H1 (cell line): ENCODE results near the gene COL5A2. TPM values are rescaled to one million over a fixed set of nuclear protein-coding genes. Genes with fewer than 3 reads are reported as not detected.

Experiments
- CTCF ChIA-PET: fragments of 300-600 bp; sonication (Branson Sonifier 250); formaldehyde crosslinking; loops from one replicate; lab custom pipeline; 2021; ENCODE audit not compliant: partially characterized antibody; lab: Charles Lee
- POLR2A ChIA-PET: fragments of 300-600 bp; sonication (Branson Sonifier 250); formaldehyde crosslinking; loops from one replicate; lab custom pipeline; 2021; ENCODE audit warnings: inconsistent platforms; ENCODE audit not compliant: partially characterized antibody; lab: Charles Lee
- DNase-seq, 2 experiments: peaks; one replicate each; pipeline versions ENCODE4 v3.0.0 to v3.0.0-alpha.2; 2010 to 2022; ENCODE audit warnings: low spot score in 2 of 2, low read depth in 1 of 2, mixed read lengths in 1 of 2
- FAIRE-seq: peaks from 2 replicates; lab custom pipeline; 2011; peaks lifted over from hg19 to GRCh38; lab: Jason Lieb, UNC
- H2AFZ ChIP-seq: 2 replicates; pipeline ENCODE4 v1.8.1; 2012; ENCODE audit warnings: low read length, inconsistent platforms
- H2AK5ac ChIP-seq: 2 replicates; pipeline ENCODE4 v1.6.1; 2013; ENCODE audit warnings: low read depth, low read length
- H2BK120ac ChIP-seq: replicated peaks from 2 replicates; pipeline ENCODE3; 2013; ENCODE audit warnings: low read depth, low read length, inconsistent platforms
- H2BK12ac ChIP-seq: 2 replicates; pipeline ENCODE4 v1.6.1; 2013; ENCODE audit warnings: low read depth, low read length
- H2BK15ac ChIP-seq: 2 replicates; pipeline ENCODE4 v1.6.1; 2013; ENCODE audit warnings: low read length
- H2BK20ac ChIP-seq: 2 replicates; pipeline ENCODE4 v1.6.1; 2013; ENCODE audit warnings: low read length
- H2BK5ac ChIP-seq: 2 replicates; pipeline ENCODE4 v1.6.1; 2013; ENCODE audit warnings: low read depth, low read length
- H3K14ac ChIP-seq: 2 replicates; pipeline ENCODE4 v1.6.1; 2013; ENCODE audit warnings: inconsistent platforms; ENCODE audit not compliant: insufficient read length
- H3K18ac ChIP-seq: 2 replicates; pipeline ENCODE4 v1.6.1; 2013; ENCODE audit warnings: low read length; ENCODE audit errors: extremely low read depth
- H3K23ac ChIP-seq: 2 replicates; pipeline ENCODE4 v1.6.1; 2013; ENCODE audit warnings: inconsistent platforms; ENCODE audit not compliant: insufficient read length
- H3K23me2 ChIP-seq: 2 replicates; pipeline ENCODE4 v1.6.1; 2013; ENCODE audit warnings: low read depth, low read length
- H3K27ac ChIP-seq: 2 replicates; pipeline ENCODE4 v1.6.1; 2011; ENCODE audit warnings: low read depth, low read length, inconsistent platforms
- H3K27me3 ChIP-seq, 4 experiments: replicated peaks in 1 of 4; 1 replicate in 1 of 4; 2 replicates in 3 of 4; pipeline versions ENCODE4 v1.6.1 to v1.8.1; 2011 to 2013; ENCODE audit warnings: low read length in 3 of 4, mild to moderate bottlenecking in 3 of 4, inconsistent platforms in 2 of 4, mixed read lengths in 2 of 4, moderate library complexity in 1 of 4; ENCODE audit not compliant: control insufficient read depth in 3 of 4, insufficient read depth in 3 of 4; ENCODE audit errors: extremely low read depth in 1 of 4
- H3K36me3 ChIP-seq, 4 experiments: 2 replicates each; pipeline versions ENCODE4 v1.6.1 to v1.8.1; 2011 to 2013; ENCODE audit warnings: mild to moderate bottlenecking in 4 of 4, low read length in 3 of 4, moderate library complexity in 2 of 4, control low read depth in 1 of 4, inconsistent platforms in 1 of 4; ENCODE audit not compliant: insufficient read depth in 4 of 4, control insufficient read depth in 2 of 4
- H3K4ac ChIP-seq: replicated peaks from 2 replicates; pipeline ENCODE3; 2013; ENCODE audit warnings: low read length, low read depth, mixed read lengths, inconsistent platforms; ENCODE audit not compliant: insufficient read length
- H3K4me1 ChIP-seq, 4 experiments: replicated peaks in 1 of 4; 1 replicate in 1 of 4; 2 replicates in 3 of 4; pipeline versions ENCODE4 v1.6.1 to v1.8.1; 2011 to 2013; ENCODE audit warnings: low read length in 3 of 4, inconsistent platforms in 2 of 4, mixed read lengths in 1 of 4; ENCODE audit not compliant: insufficient read depth in 4 of 4, control insufficient read depth in 3 of 4
- H3K4me2 ChIP-seq, 2 experiments: 2 replicates each; pipeline versions ENCODE4 v1.6.1 to v1.8.1; 2011 to 2013; ENCODE audit warnings: low read depth in 2 of 2, low read length in 2 of 2, control low read depth in 1 of 2, inconsistent platforms in 1 of 2, mild to moderate bottlenecking in 1 of 2; ENCODE audit not compliant: insufficient read depth in 1 of 2
- H3K4me3 ChIP-seq, 4 experiments: fragments of 200-600, 300-600 bp in 1 of 4; sonication (generic), shearing (Covaris generic), sonication (Bioruptor Twin) in 1 of 4; 2 replicates each; pipeline versions ENCODE4 v1.5.1 to v1.8.1; 2011 to 2016; ENCODE audit warnings: low read length in 4 of 4, low read depth in 3 of 4, control low read depth in 2 of 4, inconsistent platforms in 2 of 4, mild to moderate bottlenecking in 2 of 4, mixed read lengths in 1 of 4, moderate library complexity in 1 of 4; ENCODE audit not compliant: insufficient read depth in 2 of 4; ENCODE audit errors: extremely low read depth in 1 of 4
- H3K56ac ChIP-seq: replicated peaks from 2 replicates; pipeline ENCODE3; 2013; ENCODE audit warnings: low read depth, mild to moderate bottlenecking, mixed read lengths, low read length, inconsistent platforms; ENCODE audit not compliant: insufficient read length
- H3K79me1 ChIP-seq: 2 replicates; pipeline ENCODE4 v1.6.1; 2013; ENCODE audit warnings: low read depth, low read length, control low read depth
- H3K79me2 ChIP-seq, 2 experiments: 2 replicates each; pipeline versions ENCODE4 v1.6.1 to v1.8.1; 2012 to 2013; ENCODE audit warnings: low read length in 2 of 2, mild to moderate bottlenecking in 2 of 2, inconsistent platforms in 1 of 2; ENCODE audit not compliant: insufficient read depth in 2 of 2, control insufficient read depth in 1 of 2
- H3K9ac ChIP-seq, 4 experiments: replicated peaks in 1 of 4; 1 replicate in 1 of 4; 2 replicates in 3 of 4; pipeline versions ENCODE4 v1.6.1 to v1.8.1; 2011 to 2013; ENCODE audit warnings: low read depth in 3 of 4, low read length in 3 of 4, control low read depth in 2 of 4, mild to moderate bottlenecking in 2 of 4, moderate library complexity in 2 of 4, inconsistent platforms in 1 of 4; ENCODE audit errors: extremely low read depth in 1 of 4
- H3K9me3 ChIP-seq, 2 experiments: 2 replicates each; pipeline versions ENCODE4 v1.6.1 to v1.8.1; 2012 to 2013; ENCODE audit warnings: mild to moderate bottlenecking in 2 of 2, moderate library complexity in 2 of 2, control low read depth in 1 of 2, inconsistent platforms in 1 of 2, low read depth in 1 of 2, low read length in 1 of 2, mixed read lengths in 1 of 2; ENCODE audit not compliant: insufficient read depth in 2 of 2
- H4K20me1 ChIP-seq, 2 experiments: replicated peaks in 1 of 2; 2 replicates each; pipeline versions ENCODE3 to v1.8.1; 2011 to 2013; ENCODE audit warnings: inconsistent platforms in 2 of 2, low read length in 2 of 2, mild to moderate bottlenecking in 1 of 2; ENCODE audit not compliant: insufficient read depth in 2 of 2, control insufficient read depth in 1 of 2
- H4K5ac ChIP-seq: 2 replicates; pipeline ENCODE4 v1.6.1; 2013; ENCODE audit warnings: low read length, low read depth, mixed read lengths, inconsistent platforms; ENCODE audit not compliant: insufficient read length
- H4K8ac ChIP-seq: 2 replicates; pipeline ENCODE4 v1.8.0; 2013; ENCODE audit warnings: mild to moderate bottlenecking, moderate library complexity, low read length, inconsistent platforms; ENCODE audit not compliant: insufficient read depth; ENCODE audit errors: extremely low read depth
- H4K91ac ChIP-seq: replicated peaks from 2 replicates; pipeline ENCODE3; 2013; ENCODE audit warnings: low read length, mixed read lengths, inconsistent platforms; ENCODE audit not compliant: insufficient read length
- BACH1 ChIP-seq: IDR thresholded peaks from 2 replicates; pipeline ENCODE4 v1.6.1; 2012; ENCODE audit warnings: low read length, improper control_type of control experiment
- BCL11A ChIP-seq, 2 experiments: IDR thresholded peaks; one replicate each; pipeline ENCODE4 v1.6.1; 2011; ENCODE audit warnings: low read depth in 2 of 2, low read length in 2 of 2, mild to moderate bottlenecking in 2 of 2
- CBX5 ChIP-seq: fragments of 300-800, 300-1000 bp; sonication (generic); IDR thresholded peaks from 2 replicates; pipeline ENCODE4 v1.7.1; 2016; ENCODE audit warnings: antibody characterized with exemption, low read length, low read depth
- CBX8 ChIP-seq: fragments of 300-800, 300-1000 bp; sonication (generic); IDR thresholded peaks from 2 replicates; pipeline ENCODE4 v1.7.1; 2016; ENCODE audit warnings: low read depth, low read length, borderline replicate concordance
- CHD1 ChIP-seq: IDR thresholded peaks from 2 replicates; pipeline ENCODE4 v1.6.1; 2012; ENCODE audit warnings: low read depth, low read length, improper control_type of control experiment
- GTF2F1 ChIP-seq: IDR thresholded peaks from 2 replicates; pipeline ENCODE4 v1.6.1; 2012; ENCODE audit warnings: low read depth, low read length, improper control_type of control experiment, borderline replicate concordance
- RAD21 ChIP-seq, 2 experiments: IDR thresholded peaks in 1 of 2; conservative IDR thresholded peaks in 1 of 2; 2 replicates each; pipeline ENCODE4 v1.6.1; 2011; ENCODE audit warnings: low read depth in 2 of 2, low read length in 2 of 2, improper control_type of control experiment in 1 of 2, inconsistent platforms in 1 of 2, mild to moderate bottlenecking in 1 of 2, moderate library complexity in 1 of 2
- RFX5 ChIP-seq: IDR thresholded peaks from 2 replicates; pipeline ENCODE4 v1.6.1; 2011; ENCODE audit warnings: low read depth, low read length, improper control_type of control experiment, borderline replicate concordance
- SAP30 ChIP-seq: fragments of 300-600 bp; sonication (generic); IDR thresholded peaks from 2 replicates; pipeline ENCODE4 v1.7.1; 2012; ENCODE audit warnings: low read length, moderate library complexity, mild to moderate bottlenecking, inconsistent platforms; ENCODE audit not compliant: insufficient read depth, insufficient replicate concordance
- SIN3A ChIP-seq, 2 experiments: IDR thresholded peaks in 1 of 2; conservative IDR thresholded peaks in 1 of 2; 2 replicates each; pipeline ENCODE4 v1.6.1; 2011 to 2012; ENCODE audit warnings: low read length in 2 of 2, improper control_type of control experiment in 1 of 2, low read depth in 1 of 2, mild to moderate bottlenecking in 1 of 2
- SP1 ChIP-seq: IDR thresholded peaks from 2 replicates; pipeline ENCODE4 v1.6.1; 2011; ENCODE audit warnings: low read depth, low read length
- YY1 ChIP-seq: IDR thresholded peaks from 2 replicates; pipeline ENCODE4 v1.6.1; 2011; ENCODE audit warnings: low read depth, mild to moderate bottlenecking, low read length
- ZNF274 ChIP-seq: IDR thresholded peaks from 2 replicates; pipeline ENCODE4 v1.7.0; 2012; ENCODE audit warnings: low read length, borderline replicate concordance; ENCODE audit errors: extremely low read depth
- WGBS, 2 experiments: shearing (Covaris generic) in 1 of 2; methylation state at CpG; one replicate each; pipeline versions ENCODE4 v1.1.6 to v1.1.7; 2013 to 2015; ENCODE audit warnings: low lambda C conversion rate in 2 of 2, mixed read lengths in 2 of 2, inconsistent platforms in 1 of 2, low coverage in 1 of 2, missing lambda C conversion rate in 1 of 2; ENCODE audit not compliant: insufficient replicate concordance in 2 of 2, insufficient coverage in 1 of 2, insufficient read length in 1 of 2; ENCODE audit errors: extremely low coverage in 1 of 2, missing lambda C conversion rate in 1 of 2; 5-methylcytosine and 5-hydroxymethylcytosine counted together
- polyA plus RNA-seq, 7 experiments: library from polyadenylated mRNA; depleted of rRNA in 3 of 7; stranded (reverse) in 5 of 7; unstranded in 2 of 7; fragments of >200 nt in 5 of 7; fragments of 200-250 nt in 2 of 7; gene quantifications; 1 replicate in 5 of 7; 2 replicates in 1 of 7; 4 replicates in 1 of 7; pipeline versions ENCODE4 v1.2.1 to v1.2.3, GENCODE V29; 2011 to 2013; ENCODE audit warnings: missing spikeins in 2 of 7, mixed read lengths in 2 of 7
- total RNA-seq: library from RNA; stranded (reverse); fragmentation: NEBNext Ultra II Directional; extraction: Animal tissue kit (Norgen Biotek cat#: 25700); gene quantifications from 2 replicates; pipeline ENCODE4 v1.2.1, GENCODE V29; 2021

The COL5A2 gene
- total and polyA plus RNA-seq, 2 of the 8 experiments (the other 6 are each of a cell fraction or from before 2014, with no cell fraction given) = 4.7 to 24.2 TPM

- H3K9ac ChIP-seq = no peak overlapping the region
- H3K23me2 ChIP-seq = no peaks in the 10 kb centered on the region
- no peak overlapping the region for H3K4ac ChIP-seq
- no peak for DNase-seq
- H4K20me1 ChIP-seq = no peaks in the 10 kb centered on the region
- WGBS, 2 experiments = 90% methylated on average over 4 of the region's 4 CpGs; no CpG with 5 or more reads in 1 of the 2 experiments
- H3K27me3 ChIP-seq = no peaks in the 10 kb centered on the region
- H3K9me3 ChIP-seq = no peaks in the 10 kb centered on the region
- H3K4me3 ChIP-seq = no peak overlapping the region
- H2BK120ac ChIP-seq = no peak overlapping the region
- H3K18ac ChIP-seq = no peak overlapping the region
- H3K4me2 ChIP-seq = no peak overlapping the region
- no peak overlapping the region for H4K91ac ChIP-seq
- H2BK20ac ChIP-seq = no peak overlapping the region
- no peak overlapping the region for H2BK15ac ChIP-seq
- H2AK5ac ChIP-seq = no peak overlapping the region
- CTCF ChIA-PET = no interaction called here
- no peaks in the 10 kb centered on the region for H3K79me1 ChIP-seq
- FAIRE-seq = no peak
- H3K23ac ChIP-seq = no peak overlapping the region
- no peak overlapping the region for H2BK5ac ChIP-seq
- H3K4me1 ChIP-seq = no peaks in the 10 kb centered on the region
- no peak overlapping the region for H3K56ac ChIP-seq
- H3K79me2 ChIP-seq = no peaks in the 10 kb centered on the region
- no peak overlapping the region for H4K8ac ChIP-seq
- no peak overlapping the region for H3K27ac ChIP-seq
- H4K5ac ChIP-seq = no peak overlapping the region
- no peak overlapping the region for H2BK12ac ChIP-seq
- H3K36me3 ChIP-seq = no peaks in the 10 kb centered on the region
- no peak overlapping the region for H2AFZ ChIP-seq
- no peak overlapping the region for H3K14ac ChIP-seq
- POLR2A ChIA-PET = interaction anchor here (0.7 kb wide), 1 partner anchor 1111 kb away, joined by 3 read pairs; no protein-coding TSS in a partner anchor
- TF ChIP-seq CBX5 (no peak), SP1 (no peak), RAD21 (IDR thresholded peaks at IDR 0.05 in 1 of 2, conservative IDR thresholded peaks at IDR 0.05 in 1 of 2; ENCODE audit: low read depth in 2 of 2, low read length in 2 of 2) (no peak), CBX8 (no peak), RFX5 (no peak), ZNF274 (no peak), GTF2F1 (no peak), SIN3A (conservative IDR thresholded peaks at IDR 0.05 in 1 of 2, IDR thresholded peaks at IDR 0.05 in 1 of 2; ENCODE audit: low read depth in 1 of 2, low read length in 2 of 2) (no peak), SAP30 (no peak), CHD1 (no peak), YY1 (no peak), BACH1 (no peak), BCL11A (IDR thresholded peaks at IDR 0.05; ENCODE audit: low read depth in 2 of 2, low read length in 2 of 2) (no peak)
Observed at GRCh38 chr2:189047171-189047888, 132.2 kb downstream of the COL5A2 start.
